HG03439 (cell line): ENCODE data around the gene HIRA.

Source experiments
- ATAC-seq: cut with Tn5 transposase; IDR thresholded peaks from one replicate; pipeline ENCODE4 v1.9.1; 2021; ENCODE audit warnings: mild to moderate bottlenecking, moderate library complexity; ENCODE audit not compliant: unreplicated experiment

The HIRA gene, protein sequence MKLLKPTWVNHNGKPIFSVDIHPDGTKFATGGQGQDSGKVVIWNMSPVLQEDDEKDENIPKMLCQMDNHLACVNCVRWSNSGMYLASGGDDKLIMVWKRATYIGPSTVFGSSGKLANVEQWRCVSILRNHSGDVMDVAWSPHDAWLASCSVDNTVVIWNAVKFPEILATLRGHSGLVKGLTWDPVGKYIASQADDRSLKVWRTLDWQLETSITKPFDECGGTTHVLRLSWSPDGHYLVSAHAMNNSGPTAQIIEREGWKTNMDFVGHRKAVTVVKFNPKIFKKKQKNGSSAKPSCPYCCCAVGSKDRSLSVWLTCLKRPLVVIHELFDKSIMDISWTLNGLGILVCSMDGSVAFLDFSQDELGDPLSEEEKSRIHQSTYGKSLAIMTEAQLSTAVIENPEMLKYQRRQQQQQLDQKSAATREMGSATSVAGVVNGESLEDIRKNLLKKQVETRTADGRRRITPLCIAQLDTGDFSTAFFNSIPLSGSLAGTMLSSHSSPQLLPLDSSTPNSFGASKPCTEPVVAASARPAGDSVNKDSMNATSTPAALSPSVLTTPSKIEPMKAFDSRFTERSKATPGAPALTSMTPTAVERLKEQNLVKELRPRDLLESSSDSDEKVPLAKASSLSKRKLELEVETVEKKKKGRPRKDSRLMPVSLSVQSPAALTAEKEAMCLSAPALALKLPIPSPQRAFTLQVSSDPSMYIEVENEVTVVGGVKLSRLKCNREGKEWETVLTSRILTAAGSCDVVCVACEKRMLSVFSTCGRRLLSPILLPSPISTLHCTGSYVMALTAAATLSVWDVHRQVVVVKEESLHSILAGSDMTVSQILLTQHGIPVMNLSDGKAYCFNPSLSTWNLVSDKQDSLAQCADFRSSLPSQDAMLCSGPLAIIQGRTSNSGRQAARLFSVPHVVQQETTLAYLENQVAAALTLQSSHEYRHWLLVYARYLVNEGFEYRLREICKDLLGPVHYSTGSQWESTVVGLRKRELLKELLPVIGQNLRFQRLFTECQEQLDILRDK

DNA sequence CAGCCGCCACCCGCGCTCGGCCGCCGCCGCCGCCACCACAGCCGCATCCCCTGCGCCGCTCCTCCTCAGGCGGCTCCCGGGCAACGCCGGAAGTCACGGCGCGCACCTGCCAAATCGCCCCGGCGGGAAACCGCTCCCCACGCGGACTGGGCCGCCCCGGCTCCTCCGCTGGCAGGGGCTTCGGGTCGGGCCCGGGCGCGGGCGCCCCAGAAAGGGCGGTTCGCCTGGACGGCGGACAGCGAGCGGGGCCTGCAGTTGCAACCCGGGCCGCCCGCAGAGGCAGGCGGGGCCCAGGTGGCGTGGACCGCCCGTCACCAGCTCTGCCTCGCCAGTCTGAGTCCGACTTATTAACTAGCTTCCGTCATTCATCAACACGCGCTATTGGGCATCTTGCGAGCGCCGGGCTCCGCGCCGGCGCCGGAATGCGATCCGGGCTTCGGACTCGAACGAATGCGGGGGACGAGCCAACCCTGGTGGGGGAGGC is at the start of gene HIRA:
Gene HIRA, minus strand, starts transcription at position 85 of the 484 bp plus-strand sequence. CDS start 257 bp downstream, outside the sequence.
- peak; percentile 39 for ATAC-seq

DNA sequence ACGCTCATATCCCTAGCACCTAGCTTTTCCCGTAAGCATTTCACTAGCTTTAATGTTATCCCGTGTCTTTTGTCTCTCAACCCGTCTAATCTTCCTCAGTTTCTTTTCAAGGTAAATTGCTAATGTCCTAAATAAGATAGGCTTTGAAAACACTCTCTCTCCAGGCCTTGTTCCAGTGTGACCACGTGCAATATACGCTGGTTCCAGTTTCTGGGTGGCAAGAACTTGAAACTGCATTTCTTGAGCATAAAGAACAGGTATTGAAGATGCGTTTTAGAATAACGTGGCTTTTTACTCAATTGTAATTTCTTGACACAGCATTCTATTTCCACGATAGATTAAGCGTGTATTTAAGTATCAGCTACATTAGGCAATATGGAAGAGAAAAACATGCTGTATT is 49.3 kb upstream of the HIRA start:
- no peak for ATAC-seq

DNA sequence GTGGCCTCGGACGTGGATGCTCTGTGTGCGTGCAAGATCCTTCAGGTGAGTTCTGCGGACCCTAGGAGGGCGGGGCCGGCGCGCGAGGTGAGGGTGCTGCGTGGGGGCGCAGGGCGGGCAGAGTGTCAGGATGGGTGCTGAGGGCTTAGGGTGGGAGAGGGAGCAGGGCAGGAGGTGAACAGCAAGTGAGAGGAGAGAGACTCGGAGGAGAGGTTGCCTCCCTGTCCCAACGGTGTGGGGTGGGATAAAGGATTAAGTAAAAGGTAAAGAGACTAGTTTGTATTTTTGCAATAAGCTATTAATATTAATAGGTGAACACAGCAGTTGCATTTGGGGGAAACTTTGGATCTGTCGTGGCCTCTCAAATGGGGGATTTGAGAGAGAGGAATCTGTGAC is 48.6 kb upstream of the HIRA start:
- ATAC-seq = peak; percentile 2

DNA sequence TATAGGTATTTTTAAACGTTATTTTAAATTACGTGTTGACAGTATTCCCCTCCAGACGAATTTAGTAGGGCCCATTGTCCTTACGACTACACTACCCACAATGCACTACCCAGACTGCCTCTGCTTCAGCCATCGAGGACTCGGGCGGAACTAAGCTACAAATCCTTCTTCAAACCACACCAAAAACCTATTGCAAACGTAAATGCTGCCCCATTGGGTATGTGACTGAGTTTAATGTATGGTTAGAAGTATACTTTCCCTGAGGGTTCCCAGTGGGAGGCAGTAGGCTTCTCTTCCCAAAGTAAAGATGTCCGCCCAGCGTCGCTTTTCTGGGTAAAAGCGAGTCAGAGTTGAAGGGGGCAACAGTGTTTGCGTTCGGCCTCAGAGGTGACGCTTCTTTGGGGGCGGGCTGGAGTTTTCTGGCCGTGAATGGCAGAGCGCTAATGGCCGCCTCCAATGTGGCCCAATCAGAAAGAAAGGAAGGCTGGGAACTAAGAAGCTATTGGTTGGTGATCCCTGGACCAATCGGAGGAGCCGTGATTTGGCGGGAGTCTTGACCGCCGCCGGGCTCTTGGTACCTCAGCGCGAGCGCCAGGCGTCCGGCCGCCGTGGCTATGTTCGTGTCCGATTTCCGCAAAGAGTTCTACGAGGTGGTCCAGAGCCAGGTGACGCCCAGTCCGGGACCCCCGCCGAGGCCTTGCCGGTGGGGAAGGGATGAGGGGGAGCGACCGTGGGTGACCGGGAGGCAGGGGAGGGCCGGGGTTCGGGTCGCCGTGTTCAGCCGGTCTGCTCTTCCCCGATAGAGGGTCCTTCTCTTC is 48.0 kb upstream of the HIRA start, which contains the start of gene CDC45:
Gene CDC45, plus strand, starts transcription at position 566 of the 818 bp plus-strand sequence. Its CDS starts 49 bp downstream, at position 615.
- ATAC-seq = peak; percentile 81

DNA sequence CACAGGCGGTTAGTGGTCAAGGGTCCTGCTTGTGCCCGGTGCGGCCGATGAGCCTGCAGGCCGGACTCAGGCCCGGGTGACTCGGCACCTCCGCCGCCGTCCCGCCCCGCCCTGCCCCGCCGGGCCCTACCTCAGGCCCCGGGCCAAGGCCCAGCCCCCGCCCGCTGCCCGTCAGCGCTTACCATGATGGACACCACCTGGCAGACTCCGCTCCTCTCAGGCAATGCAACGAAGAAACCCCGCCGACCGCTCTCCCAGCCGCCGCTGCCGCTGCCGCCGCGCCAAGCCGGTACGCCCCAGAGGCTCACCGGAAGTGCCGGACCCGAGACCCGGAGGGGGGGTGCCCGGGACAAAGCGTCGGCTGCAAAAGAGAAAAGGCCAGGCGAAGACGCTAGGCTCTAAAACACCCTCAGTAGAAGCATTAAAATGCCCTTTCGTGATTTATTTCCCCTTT is 47.4 kb upstream of the HIRA start, which contains the start of gene UFD1:
Gene UFD1, minus strand, starts transcription at position 293 of the 454 bp plus-strand sequence. Its CDS starts 108 bp downstream, at position 185.
- ATAC-seq = peak; percentile 51

DNA sequence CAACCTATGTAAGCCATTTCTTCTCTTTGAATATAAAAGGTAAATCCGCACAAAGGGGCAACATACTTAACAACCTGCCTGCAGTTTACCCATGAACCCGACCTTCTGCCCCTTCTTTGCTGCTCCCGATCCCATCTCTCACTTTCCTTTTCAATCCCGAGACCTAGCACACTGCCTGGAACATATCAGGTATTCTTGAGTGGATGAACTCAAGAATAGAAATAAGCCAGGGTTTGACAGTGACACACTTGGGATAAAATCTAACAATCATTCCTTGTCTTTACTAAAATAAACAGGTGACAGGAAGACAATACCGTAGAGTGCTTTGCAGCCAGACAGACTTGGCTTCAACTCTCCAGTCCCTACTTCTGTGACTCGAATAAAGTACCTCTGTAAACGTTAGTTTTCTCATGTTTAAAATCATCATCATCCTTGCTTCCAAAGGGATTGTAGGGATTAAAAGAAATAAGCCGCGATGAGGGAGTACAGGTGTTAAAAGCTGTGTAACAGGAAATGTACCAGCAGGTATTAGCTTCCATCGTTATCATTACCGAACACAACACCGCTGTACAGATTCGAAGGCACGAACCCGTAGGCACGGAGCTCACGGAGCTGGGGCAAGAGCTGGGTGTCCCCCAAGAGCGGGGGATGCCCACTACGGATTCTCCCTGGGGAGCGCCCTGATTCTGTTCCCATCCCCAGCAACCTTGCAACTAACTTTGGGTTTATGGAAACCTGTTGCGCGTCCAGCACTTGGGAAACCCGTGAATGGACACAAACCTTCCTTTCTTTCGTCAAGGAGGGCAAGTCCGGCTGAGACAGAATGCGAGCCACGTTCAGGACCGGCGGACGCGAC is 46.7 kb upstream of the HIRA start:
- no peak for ATAC-seq

DNA sequence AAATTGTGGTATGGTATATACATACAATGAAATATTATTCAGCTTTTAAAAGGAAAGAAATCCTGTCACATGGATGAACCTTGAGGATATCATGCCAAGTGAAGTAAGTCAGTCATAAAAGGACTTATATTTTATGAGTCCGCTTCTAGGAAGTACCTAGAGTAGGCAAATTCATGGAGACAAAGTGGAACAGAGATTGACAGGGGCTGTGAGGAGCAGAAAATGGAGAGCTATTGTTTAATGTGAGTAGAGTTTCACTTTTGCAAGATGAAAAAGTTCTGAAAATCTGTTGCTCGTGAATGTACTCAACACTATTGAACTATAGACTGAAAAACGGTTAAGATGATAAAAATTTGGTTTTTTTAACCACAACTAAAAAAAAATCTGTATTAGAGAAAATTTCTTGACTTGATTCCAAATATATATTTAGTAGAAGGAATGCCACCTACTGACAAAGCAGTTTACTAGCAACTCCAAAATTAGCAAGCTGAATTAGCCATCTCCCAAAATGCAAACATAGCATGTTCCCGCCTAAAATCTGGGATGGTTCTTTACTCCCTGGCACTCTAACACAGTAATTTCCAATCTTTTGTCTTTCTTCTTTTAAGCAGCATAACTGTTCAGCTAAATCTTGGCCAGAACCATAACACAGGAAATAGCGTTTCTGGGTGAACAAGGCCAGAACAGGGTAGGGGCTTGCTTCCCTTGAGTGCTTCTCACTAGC is 46.0 kb upstream of the HIRA start:
- ATAC-seq = no peak

DNA sequence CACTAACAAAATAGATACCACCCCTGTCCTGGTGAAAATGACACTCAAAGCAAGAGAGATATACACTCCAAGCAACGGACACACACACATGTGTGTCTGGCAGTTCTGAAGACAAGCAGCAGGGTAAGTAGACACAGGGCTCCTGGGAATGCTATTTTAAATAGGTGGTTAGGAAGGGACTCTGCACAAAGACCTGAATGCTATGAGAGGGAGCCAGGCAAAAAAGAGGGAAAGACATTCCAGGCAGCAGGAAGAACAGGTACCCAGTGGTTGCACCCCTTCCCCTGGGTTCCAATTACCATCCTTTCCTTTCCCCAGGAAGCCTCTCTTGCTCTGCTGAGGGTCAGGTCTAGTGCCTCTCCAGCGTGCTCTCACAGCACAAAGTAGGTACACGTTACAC is 44.5 kb upstream of the HIRA start:
- ATAC-seq = no peak

DNA sequence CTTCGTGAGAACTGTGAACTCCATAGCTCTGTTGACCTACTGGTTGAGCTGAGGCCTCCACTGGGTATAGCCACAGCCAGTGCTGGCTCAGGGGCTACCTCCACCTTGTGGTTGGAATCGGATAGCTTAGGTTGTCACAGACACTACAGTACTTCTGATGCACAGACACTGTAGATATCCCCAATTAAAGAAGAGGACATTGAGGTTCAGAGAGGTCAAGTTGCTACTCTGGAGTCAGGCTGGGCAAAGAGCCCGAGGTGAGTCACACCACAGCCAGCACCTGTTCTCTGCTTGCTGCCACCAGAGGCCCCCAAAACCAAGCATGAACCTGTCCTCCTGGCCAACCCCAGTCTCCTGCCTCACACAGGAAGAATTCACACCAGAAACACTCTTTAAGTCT is 42.0 kb upstream of the HIRA start:
- no peak for ATAC-seq

DNA sequence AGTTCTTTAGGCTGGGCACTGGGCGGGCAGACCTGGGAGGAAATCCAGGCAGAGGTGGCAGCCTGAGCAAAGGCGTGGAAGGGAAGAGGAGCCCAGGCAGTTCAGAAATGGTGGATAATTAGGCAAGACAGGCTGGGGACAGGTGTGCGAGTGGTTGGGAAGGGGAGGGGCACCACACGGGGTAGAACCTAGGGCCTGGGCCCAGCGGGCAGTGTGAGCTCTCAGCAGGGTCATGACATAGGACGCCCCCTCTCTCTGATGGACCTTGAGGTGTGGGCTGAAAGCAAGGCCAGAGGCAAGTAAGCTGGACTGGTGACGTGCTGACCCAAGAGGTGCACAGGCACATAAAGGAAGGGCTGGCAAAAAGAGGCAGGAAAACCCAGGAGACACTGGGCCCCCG is 40.7 kb upstream of the HIRA start:
- no peak for ATAC-seq

DNA sequence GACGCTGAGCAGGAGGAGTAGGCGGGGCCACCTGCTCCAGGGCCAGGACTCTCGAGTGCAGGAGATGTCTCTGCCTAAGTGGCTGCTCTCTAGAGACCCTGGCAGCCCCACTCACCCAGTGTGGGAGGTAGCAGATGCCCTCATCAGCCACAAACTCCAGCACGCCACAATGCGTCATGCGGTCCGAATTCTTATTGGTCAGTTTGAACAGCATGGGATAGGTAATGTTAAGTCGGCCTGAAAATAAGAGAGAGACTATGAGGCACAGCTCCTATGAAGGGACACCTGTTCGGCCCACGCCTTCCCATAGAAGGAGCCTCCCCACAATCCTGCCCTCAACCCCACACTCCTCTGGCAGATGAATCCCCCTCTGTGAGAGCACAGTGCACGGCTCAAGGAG is 40.0 kb upstream of the HIRA start:
- ATAC-seq = no peak

DNA sequence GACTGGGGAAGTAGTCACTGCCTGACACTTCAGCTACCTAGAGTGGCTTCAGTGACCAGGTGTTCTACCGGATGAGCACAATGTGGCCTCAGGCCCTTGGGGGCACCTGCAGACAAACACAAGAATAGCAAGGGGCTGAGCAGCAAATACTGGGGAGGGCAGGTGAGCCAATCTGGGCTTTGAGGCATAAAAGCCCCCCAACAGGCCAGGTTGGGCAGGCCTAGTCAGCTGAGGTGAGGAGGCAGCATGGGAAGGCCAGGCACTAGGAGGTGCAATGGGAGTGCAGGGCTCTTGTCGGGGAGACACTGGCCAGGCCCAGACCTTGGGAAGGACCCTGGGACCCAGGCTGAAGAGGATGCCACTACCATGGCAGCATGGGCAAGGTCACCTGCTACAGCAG is 38.5 kb upstream of the HIRA start:
- no peak for ATAC-seq

DNA sequence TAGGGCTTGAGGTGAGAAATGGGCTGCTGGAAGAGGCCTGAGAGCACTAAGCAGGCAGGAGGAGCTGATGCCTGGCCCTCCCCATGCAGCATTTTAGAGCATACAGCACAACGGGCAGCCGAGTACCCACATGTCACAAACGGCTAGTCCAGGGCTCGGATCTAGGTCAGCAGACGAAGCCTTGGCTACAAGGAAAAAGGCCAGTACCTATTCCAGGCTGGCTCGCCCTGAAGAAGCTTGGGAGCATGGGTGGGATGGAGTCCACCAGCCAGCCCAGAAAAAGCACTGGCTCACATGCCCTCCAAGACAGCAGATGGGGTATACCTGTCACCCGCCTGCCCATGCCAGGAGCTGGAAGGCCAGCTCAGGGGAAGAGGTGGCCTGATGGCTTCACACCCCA is 37.9 kb upstream of the HIRA start:
- ATAC-seq = no peak

DNA sequence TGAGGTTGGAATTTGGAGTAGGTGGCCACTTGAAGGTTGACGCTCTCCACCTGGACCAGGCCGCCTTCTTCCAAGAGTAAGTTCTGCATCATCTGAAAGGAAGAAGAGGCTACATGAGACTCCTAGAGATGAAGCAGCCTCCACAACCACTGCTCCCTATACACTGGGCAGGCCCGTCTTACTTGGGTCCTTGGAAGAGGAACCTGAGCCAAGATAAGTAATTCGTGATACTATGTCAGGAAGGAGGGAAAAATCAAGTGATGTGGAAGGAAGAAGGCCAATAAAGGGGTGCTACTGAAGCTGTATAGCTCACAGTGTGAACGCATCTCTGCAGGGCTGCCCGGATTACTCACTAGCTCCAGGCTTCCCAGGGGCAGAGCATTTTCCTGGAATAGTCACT is 36.4 kb upstream of the HIRA start:
- ATAC-seq = no peak

DNA sequence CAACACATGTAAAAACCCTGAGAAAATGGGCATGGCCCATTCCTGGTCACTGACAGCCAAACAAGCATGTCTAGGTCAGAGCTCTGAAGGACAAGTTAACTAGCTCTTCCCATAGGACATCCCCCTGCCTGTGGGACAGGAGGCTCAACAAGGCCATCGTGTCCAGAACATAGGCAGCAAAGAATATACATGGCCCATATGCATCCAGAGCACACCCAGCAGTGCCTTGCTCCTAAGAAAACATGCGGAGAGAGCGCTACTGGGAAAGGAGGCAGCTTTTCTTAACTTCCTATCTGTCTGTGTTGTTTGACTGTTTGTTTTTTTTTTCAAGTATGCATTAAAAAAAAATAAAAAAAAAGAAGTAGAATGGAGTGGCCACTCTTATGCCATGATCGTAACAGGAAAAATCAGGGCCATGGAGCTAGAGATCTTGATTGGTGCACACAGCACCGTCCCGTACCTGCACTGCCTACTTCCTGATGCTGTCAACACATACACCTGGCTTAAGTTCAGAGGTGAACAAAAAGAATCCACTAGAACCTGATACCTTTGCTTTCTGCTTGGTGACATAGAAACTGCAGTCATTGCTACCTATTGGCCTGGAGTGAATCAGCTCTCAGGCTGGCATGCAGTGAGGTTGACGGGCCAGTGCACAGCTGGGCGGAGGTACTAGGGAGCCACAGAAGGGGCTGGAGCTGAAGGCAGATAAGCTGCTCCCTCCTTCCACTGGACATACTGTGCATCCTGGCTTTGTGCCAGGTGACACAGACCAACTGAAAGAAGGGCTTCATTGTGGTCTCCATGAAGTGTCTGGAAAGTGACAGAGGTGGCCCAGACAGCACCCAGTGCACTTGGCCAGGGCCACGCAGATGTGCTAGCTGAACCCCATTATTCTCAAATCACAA is 35.6 kb upstream of the HIRA start:
- no peak for ATAC-seq

DNA sequence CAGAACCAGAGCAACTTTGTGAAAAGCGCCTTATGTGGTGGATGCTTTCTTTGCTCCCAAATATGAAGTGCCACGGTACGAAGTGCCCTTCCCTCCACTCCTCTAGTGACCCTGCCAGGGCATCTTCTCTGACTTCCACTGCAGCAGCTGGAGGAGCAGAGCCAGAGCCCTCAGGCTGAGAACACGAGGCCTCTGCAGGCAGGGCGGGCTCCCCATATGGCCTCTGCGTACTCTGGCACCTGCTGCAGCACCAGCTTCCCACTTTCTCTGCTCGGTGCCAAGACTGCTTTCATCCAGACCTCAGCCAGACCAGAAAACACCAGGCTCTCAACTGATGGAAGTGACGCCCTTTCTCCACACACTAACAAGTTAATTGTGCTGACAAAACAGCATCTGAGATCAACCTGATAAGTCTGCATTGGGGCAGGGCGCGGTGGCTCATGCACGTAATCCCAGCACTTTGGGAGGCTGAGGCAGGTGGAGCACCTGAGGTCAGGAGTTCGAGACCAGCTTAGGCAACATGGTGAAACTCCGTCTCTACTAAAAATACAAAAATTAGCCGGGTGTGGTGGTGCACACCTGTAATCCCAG is 34.7 kb upstream of the HIRA start:
- no peak for ATAC-seq

DNA sequence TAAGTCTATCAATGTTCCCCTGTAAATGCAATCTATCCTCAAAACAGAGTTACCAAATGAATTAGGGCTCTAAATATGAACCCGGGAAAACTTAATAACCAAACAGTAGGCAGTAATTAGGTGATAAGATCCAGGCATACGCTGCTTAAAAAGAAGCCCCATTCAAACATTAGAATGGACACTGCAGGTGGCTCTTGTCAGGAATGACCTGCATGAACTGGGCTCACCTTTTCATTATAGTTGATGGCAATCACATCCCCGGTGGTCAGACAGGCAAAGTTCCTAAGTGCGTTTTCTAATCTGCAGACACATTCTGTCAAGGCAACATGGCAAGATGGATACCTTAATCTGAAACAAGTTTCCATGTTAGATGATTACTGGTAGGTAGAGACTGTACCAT is 33.4 kb upstream of the HIRA start:
- no peak for ATAC-seq
